Upper lobe of left lung (tissue), 6 donors: ENCODE results near the gene NEURL1. TPM values are rescaled to one million over a fixed set of nuclear protein-coding genes. Genes with fewer than 3 reads are reported as not detected.
"Not testable (repeated sequence)": the region's sequence is repeated elsewhere in the genome, so short reads cannot be mapped to it uniquely, and the experiment has no call there.

Source experiments
- ATAC-seq, 2 donors: fragments of 200-7000 bp; cut with Tn5 transposase; one replicate each; pipeline ENCODE4 v1.9.1; 2022; ENCODE audit warnings: mild to moderate bottlenecking in 2 of 2, moderate library complexity in 2 of 2; ENCODE audit not compliant: low FRiP score in 2 of 2
- DNase-seq, 2 donors: peaks; one replicate each; pipeline ENCODE4 v3.0.0-alpha.2; 2019 to 2020
- H3K27ac ChIP-seq, 4 donors: fragments of 200-600 bp; sonication (generic); one replicate each; pipeline ENCODE4 v1.5.1; 2016 to 2019
- H3K27me3 ChIP-seq, 4 donors: fragments of 200-600 bp; sonication (generic); one replicate each; pipeline ENCODE4 v1.5.1; 2017 to 2019
- H3K36me3 ChIP-seq, 4 donors: fragments of 200-600 bp; sonication (generic); one replicate each; pipeline ENCODE4 v1.5.1; 2016 to 2019
- H3K4me1 ChIP-seq, 4 donors: fragments of 200-600 bp; sonication (generic); one replicate each; pipeline ENCODE4 v1.5.1; 2018 to 2019
- H3K4me3 ChIP-seq, 4 donors: fragments of 200-600 bp; sonication (generic); one replicate each; pipeline ENCODE4 v1.5.1; 2017 to 2019; ENCODE audit warnings: mild to moderate bottlenecking in 2 of 4, moderate library complexity in 1 of 4
- H3K9me3 ChIP-seq, 4 donors: fragments of 200-600 bp; sonication (generic); one replicate each; pipeline ENCODE4 v1.5.1; 2018 to 2019
- CTCF ChIP-seq, 6 experiments: fragments of 450-650 bp in 4 of 6; fragments of 200-600 bp in 2 of 6; sonication (generic) in 2 of 6; IDR thresholded peaks; one replicate each; pipeline ENCODE4 v1.5.1; 2016 to 2019; ENCODE audit warnings: antibody characterized with exemption in 6 of 6
- EP300 ChIP-seq, 4 donors: sonication (generic); formaldehyde crosslinking; IDR thresholded peaks; one replicate each; pipeline ENCODE4 v1.5.1; 2017; ENCODE audit warnings: antibody characterized with exemption in 4 of 4, control low read depth in 2 of 4
- POLR2A ChIP-seq, 4 donors: fragments of 450-650 bp; IDR thresholded peaks; one replicate each; pipeline ENCODE4 v1.5.1; 2016 to 2017; ENCODE audit warnings: antibody characterized with exemption in 4 of 4, mild to moderate bottlenecking in 2 of 4
- POLR2AphosphoS5 ChIP-seq, 2 donors: sonication (generic); formaldehyde crosslinking; IDR thresholded peaks; one replicate each; pipeline ENCODE4 v1.5.1; 2017; ENCODE audit warnings: antibody characterized with exemption in 2 of 2
- WGBS, 2 donors: methylation state at CpG; one replicate each; pipeline ENCODE4 v1.1.5; 2017 to 2018; 5-methylcytosine and 5-hydroxymethylcytosine counted together
- total RNA-seq, 6 donors: library from RNA; depleted of rRNA in 4 of 6; stranded (reverse); fragments of >200 nt in 4 of 6; gene quantifications; one replicate each; pipeline versions ENCODE4 v1.1.0 to v1.2.1, GENCODE V29; 2016 to 2021
- donor health status: DM: no; HTN: no; CAD: no; lungs with moderate emphysema.
- donor health status: DM: no; HTN: yes; CAD: no; lungs with severe emphysema.

The NEURL1 gene
- total RNA-seq, 6 donors from 2014 or later: 0.22 to 1.1 (median 0.80) TPM; not detected in 1

GRCh38 chr10:103627893-103628292 lies 134.4 kb downstream of the NEURL1 start:
- no peak overlapping the region for H3K4me3 ChIP-seq
- no peaks in the 10 kb centered on the region for H3K27me3 ChIP-seq
- DNase-seq (no peak), ATAC-seq (no peak)
- no peak overlapping the region for H3K27ac ChIP-seq
- no peaks in the 10 kb centered on the region for H3K9me3 ChIP-seq
- WGBS, 2 donors: 90 to 92% methylated on average over 13 of the region's 13 CpGs
- TF ChIP-seq POLR2AphosphoS5 (IDR thresholded peaks at IDR 0.05) (no peak), CTCF (IDR thresholded peaks at IDR 0.05) (no peak), POLR2A (IDR thresholded peaks at IDR 0.05) (no peak), EP300 (IDR thresholded peaks at IDR 0.05) (no peak)
- peaks cover 0 to 60% (median 33%) of the 10 kb centered on the region in 4 donors for H3K36me3 ChIP-seq
- H3K4me1 ChIP-seq: no peaks in the 10 kb centered on the region

- WGBS, 2 donors: 57 to 80% methylated on average over 1 to 3 of the region's 3 CpGs
- Histone ChIP-seq H3K4me3 (no peak overlapping the region), H3K4me1 (no peaks in the 10 kb centered on the region), H3K36me3 (peaks cover 0 to 49% (median 25%) of the 10 kb centered on the region in 4 donors), H3K27ac (no peak overlapping the region), H3K27me3 (no peaks in the 10 kb centered on the region), H3K9me3 (no peaks in the 10 kb centered on the region)
- no peak for ATAC-seq
- TF ChIP-seq CTCF (IDR thresholded peaks at IDR 0.05) (no peak), EP300 (IDR thresholded peaks at IDR 0.05) (no peak), POLR2AphosphoS5 (IDR thresholded peaks at IDR 0.05) (no peak), POLR2A (IDR thresholded peaks at IDR 0.05) (no peak)
- no peak for DNase-seq
Measured at GRCh38 chr10:103629581-103629980, 136.1 kb downstream of the NEURL1 start.

- 54 to 57% methylated on average over 1 of the region's 1 CpG for WGBS, 2 donors
- no peaks in the 10 kb centered on the region for H3K27me3 ChIP-seq
- no peak for DNase-seq
- ATAC-seq: no peak
- no peak overlapping the region for H3K27ac ChIP-seq
- peaks cover 0 to 43% (median 23%) of the 10 kb centered on the region in 4 donors for H3K36me3 ChIP-seq
- H3K9me3 ChIP-seq: no peaks in the 10 kb centered on the region
- H3K4me1 ChIP-seq: no peaks in the 10 kb centered on the region
- TF ChIP-seq POLR2AphosphoS5 (IDR thresholded peaks at IDR 0.05): no peak
- no peak for TF ChIP-seq POLR2A (IDR thresholded peaks at IDR 0.05)
- TF ChIP-seq CTCF (IDR thresholded peaks at IDR 0.05): no peak
- no peak for TF ChIP-seq EP300 (IDR thresholded peaks at IDR 0.05)
- H3K4me3 ChIP-seq: no peak overlapping the region
Measured at GRCh38 chr10:103630156-103630555, 136.7 kb downstream of the NEURL1 start.

GRCh38 chr10:103632247-103632642 lies 138.7 kb downstream of the NEURL1 start:
- Histone ChIP-seq H3K36me3 (peaks cover 0 to 22% (median 8%) of the 10 kb centered on the region in 4 donors), H3K9me3 (no peaks in the 10 kb centered on the region), H3K4me1 (peaks cover 0 to 7% (median 3%) of the 10 kb centered on the region in 4 donors), H3K27me3 (no peaks in the 10 kb centered on the region), H3K4me3 (no peak overlapping the region), H3K27ac (no peak overlapping the region)
- 62 to 69% methylated on average over 4 to 7 of the region's 7 CpGs for WGBS, 2 donors
- ATAC-seq (no peak), DNase-seq (no peak)
- TF ChIP-seq POLR2AphosphoS5 (IDR thresholded peaks at IDR 0.05) (no peak), POLR2A (IDR thresholded peaks at IDR 0.05) (no peak), CTCF (IDR thresholded peaks at IDR 0.05) (no peak), EP300 (IDR thresholded peaks at IDR 0.05) (no peak)

- 82 to 97% methylated on average over 6 of the region's 6 CpGs for WGBS, 2 donors
- not testable (repeated sequence) for H3K27ac ChIP-seq, H3K4me3 ChIP-seq, H3K9me3 ChIP-seq, ATAC-seq, H3K27me3 ChIP-seq, DNase-seq
- Histone ChIP-seq H3K4me1 (peaks cover 0 to 13% (median 6%) of the 10 kb centered on the region in 4 donors), H3K36me3 (peaks cover 0 to 16% (median 5%) of the 10 kb centered on the region in 4 donors)
Measured at GRCh38 chr10:103632871-103633270, 139.4 kb downstream of the NEURL1 start.
